WTC11 (cell line): ENCODE results near the gene ZNF37A.

Experiments
- CTCF ChIP-seq: fragments of 200-600 bp; IDR thresholded peaks from 2 replicates; pipeline ENCODE4 v1.8.0; 2022; ENCODE audit warnings: antibody characterized with exemption
- ELF4 ChIP-seq: sonication (generic); formaldehyde crosslinking; IDR thresholded peaks from 2 replicates; pipeline ENCODE4 v1.8.1; 2022; ENCODE audit warnings: low read depth, mild to moderate bottlenecking, moderate library complexity, missing genetic modification reagents
- FOXP4 ChIP-seq: sonication (generic); formaldehyde crosslinking; IDR thresholded peaks from 2 replicates; pipeline ENCODE4 v1.8.0; 2022; ENCODE audit warnings: mild to moderate bottlenecking, missing genetic modification reagents
- NR3C1 ChIP-seq: sonication (generic); formaldehyde crosslinking; conservative IDR thresholded peaks from 2 replicates; pipeline ENCODE4 v1.8.1; 2023; ENCODE audit warnings: low read depth, mild to moderate bottlenecking, missing genetic modification reagents
- ZNF121 ChIP-seq: sonication (generic); formaldehyde crosslinking; IDR thresholded peaks from 2 replicates; pipeline ENCODE4 v1.8.0; 2023; ENCODE audit warnings: missing genetic modification reagents
- TF ChIP-seq, protein P1 (sequence below): sonication (generic); formaldehyde crosslinking; IDR thresholded peaks from 2 replicates; pipeline ENCODE4 v1.8.1; 2023; ENCODE audit warnings: mild to moderate bottlenecking, missing genetic modification reagents, moderate library complexity
- TF ChIP-seq, protein P2 (sequence below): sonication (generic); formaldehyde crosslinking; IDR thresholded peaks from 2 replicates; pipeline ENCODE4 v1.8.0; 2022; ENCODE audit warnings: mild to moderate bottlenecking, missing genetic modification reagents

- TF ChIP-seq CTCF: no peak
- TF ChIP-seq, protein P1, sequence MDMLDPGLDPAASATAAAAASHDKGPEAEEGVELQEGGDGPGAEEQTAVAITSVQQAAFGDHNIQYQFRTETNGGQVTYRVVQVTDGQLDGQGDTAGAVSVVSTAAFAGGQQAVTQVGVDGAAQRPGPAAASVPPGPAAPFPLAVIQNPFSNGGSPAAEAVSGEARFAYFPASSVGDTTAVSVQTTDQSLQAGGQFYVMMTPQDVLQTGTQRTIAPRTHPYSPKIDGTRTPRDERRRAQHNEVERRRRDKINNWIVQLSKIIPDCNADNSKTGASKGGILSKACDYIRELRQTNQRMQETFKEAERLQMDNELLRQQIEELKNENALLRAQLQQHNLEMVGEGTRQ: no peak
- TF ChIP-seq ELF4: no peak
- no peak for TF ChIP-seq FOXP4
- TF ChIP-seq, protein P2, sequence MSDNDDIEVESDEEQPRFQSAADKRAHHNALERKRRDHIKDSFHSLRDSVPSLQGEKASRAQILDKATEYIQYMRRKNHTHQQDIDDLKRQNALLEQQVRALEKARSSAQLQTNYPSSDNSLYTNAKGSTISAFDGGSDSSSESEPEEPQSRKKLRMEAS (CRISPR knock-in tag): no peak
- no peak for TF ChIP-seq NR3C1 (CRISPR knock-in tag)
- no peak for TF ChIP-seq ZNF121 (CRISPR knock-in tag)
Observed at GRCh38 chr10:38045129-38045528, 49.0 kb upstream of the ZNF37A start.
